Right ventricle myocardium superior (tissue), 1 donor: ENCODE measurements around the gene OCA2. TPM values are rescaled to one million over a fixed set of nuclear protein-coding genes. Genes with fewer than 3 reads are reported as not detected.
"Not testable (repeated sequence)": the region's sequence is repeated elsewhere in the genome, so short reads cannot be mapped to it uniquely, and the experiment has no call there.

Experiments
- ATAC-seq: fragments of 200-7000 bp; cut with Tn5 transposase; one replicate; pipeline ENCODE4 v1.9.1; 2020; ENCODE audit warnings: mild to moderate bottlenecking; ENCODE audit not compliant: poor library complexity
- DNase-seq: peaks from one replicate; pipeline ENCODE4 v3.0.0-alpha.2; 2020
- intact Hi-C: fragments of 100-400 bp; cut with DNase I; formaldehyde crosslinking; loops from one replicate; pipeline ENCODE4 v1.11.2; 2022
- total RNA-seq: library from RNA; stranded (reverse); fragmentation: NEBNext Ultra II Directional; extraction: Animal tissue kit (Norgen Biotek cat#: 25700); gene quantifications from one replicate; pipeline ENCODE4 v1.2.1, GENCODE V29; 2021
- donor health status: DM: no; HTN: yes; CAD: no; lungs with severe emphysema.

The OCA2 gene
- total RNA-seq, 1 donor from 2014 or later = 0.16 TPM

GRCh38 chr15:27990521-27991515 lies 108.3 kb downstream of the OCA2 start:
- DNase-seq = no peak
- ATAC-seq = no peak
- intact Hi-C loops = no loop called here

GRCh38 chr15:27989838-27990237 lies 109.3 kb downstream of the OCA2 start:
- intact Hi-C loops = no loop called here
- ATAC-seq = no peak

GRCh38 chr15:27989427-27989826 lies 109.7 kb downstream of the OCA2 start:
- intact Hi-C loops = no loop called here
- no peak for DNase-seq
- ATAC-seq = no peak

More at GRCh38 chr15:27989838-27990237, 109.3 kb downstream of the OCA2 start:
- DNase-seq = no peak

- DNase-seq (no peak), ATAC-seq (no peak)
- intact Hi-C loops = no loop called here
Measured at GRCh38 chr15:27985099-27985498, 114.0 kb downstream of the OCA2 start.

GRCh38 chr15:27983496-27983895 lies 115.6 kb downstream of the OCA2 start:
- no peak for ATAC-seq
- no peak for DNase-seq
- intact Hi-C loops = no loop called here

- intact Hi-C loops = no loop called here
- DNase-seq (no peak), ATAC-seq (no peak)
Measured at GRCh38 chr15:27977696-27978095, 121.4 kb downstream of the OCA2 start.

- ATAC-seq (no peak), DNase-seq (no peak)
- intact Hi-C loops = no loop called here
Measured at GRCh38 chr15:27973886-27974285, 125.2 kb downstream of the OCA2 start.

GRCh38 chr15:27970661-27971392 lies 128.3 kb downstream of the OCA2 start:
- intact Hi-C loops = no loop called here
- ATAC-seq (no peak), DNase-seq (no peak)

- intact Hi-C loops = no loop called here
- DNase-seq (no peak), ATAC-seq (no peak)
Measured at GRCh38 chr15:27967541-27967940, 131.6 kb downstream of the OCA2 start.

GRCh38 chr15:27965546-27965945 lies 133.6 kb downstream of the OCA2 start:
- DNase-seq (no peak), ATAC-seq (no peak)
- intact Hi-C loops = no loop called here

- intact Hi-C loops = no loop called here
- DNase-seq (no peak), ATAC-seq (no peak)
Measured at GRCh38 chr15:27961801-27962200, 137.3 kb downstream of the OCA2 start.

GRCh38 chr15:27958911-27959578 lies 140.1 kb downstream of the OCA2 start:
- ATAC-seq = no peak
- intact Hi-C loops = no loop called here
- no peak for DNase-seq

GRCh38 chr15:27956285-27956684 lies 142.8 kb downstream of the OCA2 start:
- DNase-seq (no peak), ATAC-seq (no peak)
- intact Hi-C loops = no loop called here

GRCh38 chr15:27955087-27955486 lies 144.0 kb downstream of the OCA2 start:
- no peak for ATAC-seq
- no peak for DNase-seq

GRCh38 chr15:27952593-27952992 lies 146.5 kb downstream of the OCA2 start:
- intact Hi-C loops, DNase-seq, ATAC-seq: not testable (repeated sequence)

More at GRCh38 chr15:27955087-27955486, 144.0 kb downstream of the OCA2 start:
- intact Hi-C loops = no loop called here

- intact Hi-C loops = no loop called here
Measured at GRCh38 chr15:27951191-27951890, 147.8 kb downstream of the OCA2 start.

GRCh38 chr15:27949089-27949488 lies 150.0 kb downstream of the OCA2 start:
- ATAC-seq (no peak), DNase-seq (no peak)
- intact Hi-C loops = no loop called here

More at GRCh38 chr15:27951191-27951890, 147.8 kb downstream of the OCA2 start:
- ATAC-seq = no peak
- DNase-seq = no peak

GRCh38 chr15:27939246-27939645 lies 159.9 kb downstream of the OCA2 start:
- intact Hi-C loops = no loop called here
- ATAC-seq (no peak), DNase-seq (no peak)

- intact Hi-C loops = no loop called here
- ATAC-seq (no peak), DNase-seq (no peak)
Measured at GRCh38 chr15:27937851-27938250, 161.3 kb downstream of the OCA2 start.
